Measurements from ENCODE around the gene FOLR1.
"Not testable (repeated sequence)": the region's sequence is repeated elsewhere in the genome, so short reads cannot be mapped to it uniquely, and the experiment has no call there.

FOLR1 gene

GRCh38 chr11:72189455-72190250 is 2.3 kb upstream of the FOLR1 start:
- Histone ChIP-seq H3K27me3 (ENCODE audit: insufficient read depth, low read length) (no peaks in the 10 kb centered on the region), H3K4me3 (ENCODE audit: low read length) (no peak overlapping the region), H3K9me3 (ENCODE audit: insufficient read depth, low read depth, low read length) (no peaks in the 10 kb centered on the region), H3K9ac (ENCODE audit: low read depth, low read length) (no peak overlapping the region), H3K4me1 (ENCODE audit: insufficient read depth, low read length) (no peaks in the 10 kb centered on the region), H3K36me3 (ENCODE audit: insufficient read depth, low read depth, low read length) (no peaks in the 10 kb centered on the region), H3K27ac (ENCODE audit: low read length) (no peak overlapping the region)

DNA sequence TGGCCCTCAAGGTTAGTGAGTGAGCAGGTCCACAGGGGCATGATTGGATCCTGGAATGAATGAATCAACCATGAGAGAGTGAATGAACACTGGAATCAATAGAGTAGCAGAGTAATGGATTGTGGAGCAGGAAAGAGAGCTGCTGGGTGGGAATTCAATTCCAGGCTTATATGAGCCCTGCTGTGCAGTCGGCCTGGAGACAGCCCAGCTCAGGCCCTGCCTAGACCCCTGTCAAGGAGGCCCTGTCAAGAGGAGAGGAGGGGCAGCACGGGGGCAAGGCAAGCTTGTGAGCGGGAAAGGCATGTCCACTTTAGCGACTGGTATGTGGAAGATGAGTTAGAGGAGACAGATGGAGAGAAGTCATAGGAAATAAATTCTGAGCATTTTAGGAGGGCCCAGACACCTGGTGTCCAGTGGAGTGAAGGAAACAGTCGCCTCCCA is 1.3 kb upstream of the FOLR1 start:
- Histone ChIP-seq H3K4me1 (ENCODE audit: insufficient read depth, low read length) (no peaks in the 10 kb centered on the region), H3K27ac (ENCODE audit: low read length) (no peak overlapping the region), H3K9ac (ENCODE audit: low read depth, low read length) (no peak overlapping the region), H3K4me3 (ENCODE audit: low read length) (no peak overlapping the region), H3K9me3 (ENCODE audit: insufficient read depth, low read depth, low read length) (no peaks in the 10 kb centered on the region), H3K36me3 (ENCODE audit: insufficient read depth, low read depth, low read length) (no peaks in the 10 kb centered on the region), H3K27me3 (ENCODE audit: insufficient read depth, low read length) (no peaks in the 10 kb centered on the region)

- no peak overlapping the region for H3K9ac ChIP-seq (ENCODE audit: low read depth, low read length)
These were observed 3.8 kb downstream of the FOLR1 start for GRCh38 chr11:72195518-72196270.

GRCh38 chr11:72201445-72201844 is 9.5 kb downstream of the FOLR1 start:
- H3K4me1 ChIP-seq (ENCODE audit: insufficient read depth, low read length); H3K27me3 ChIP-seq (ENCODE audit: insufficient read depth, low read length); H3K4me3 ChIP-seq (ENCODE audit: low read length); H3K27ac ChIP-seq (ENCODE audit: low read length); H3K9ac ChIP-seq (ENCODE audit: low read depth, low read length); H3K9me3 ChIP-seq (ENCODE audit: insufficient read depth, low read depth, low read length); H3K36me3 ChIP-seq (ENCODE audit: insufficient read depth, low read depth, low read length): not testable (repeated sequence)

More at GRCh38 chr11:72195518-72196270, 3.8 kb downstream of the FOLR1 start:
- H3K4me3 ChIP-seq (ENCODE audit: low read length): no peak overlapping the region
- H3K27ac ChIP-seq (ENCODE audit: low read length): no peak overlapping the region
- no peaks in the 10 kb centered on the region for H3K27me3 ChIP-seq (ENCODE audit: insufficient read depth, low read length)
- no peaks in the 10 kb centered on the region for H3K36me3 ChIP-seq (ENCODE audit: insufficient read depth, low read depth, low read length)
- H3K9me3 ChIP-seq (ENCODE audit: insufficient read depth, low read depth, low read length): no peaks in the 10 kb centered on the region
- no peaks in the 10 kb centered on the region for H3K4me1 ChIP-seq (ENCODE audit: insufficient read depth, low read length)

GRCh38 chr11:72202571-72202970 is 10.6 kb downstream of the FOLR1 start:
- no peaks in the 10 kb centered on the region for H3K9me3 ChIP-seq (ENCODE audit: insufficient read depth, low read depth, low read length)
- no peaks in the 10 kb centered on the region for H3K36me3 ChIP-seq (ENCODE audit: insufficient read depth, low read depth, low read length)
- no peak overlapping the region for H3K9ac ChIP-seq (ENCODE audit: low read depth, low read length)
- H3K4me1 ChIP-seq (ENCODE audit: insufficient read depth, low read length): no peaks in the 10 kb centered on the region
- H3K4me3 ChIP-seq (ENCODE audit: low read length): no peak overlapping the region
- H3K27ac ChIP-seq (ENCODE audit: low read length): no peak overlapping the region
- H3K27me3 ChIP-seq (ENCODE audit: insufficient read depth, low read length): no peaks in the 10 kb centered on the region

GRCh38 chr11:72203163-72203562 is 11.2 kb downstream of the FOLR1 start:
- Histone ChIP-seq H3K4me1 (ENCODE audit: insufficient read depth, low read length) (no peaks in the 10 kb centered on the region), H3K9ac (ENCODE audit: low read depth, low read length) (no peak overlapping the region), H3K36me3 (ENCODE audit: insufficient read depth, low read depth, low read length) (no peaks in the 10 kb centered on the region), H3K27ac (ENCODE audit: low read length) (no peak overlapping the region), H3K9me3 (ENCODE audit: insufficient read depth, low read depth, low read length) (no peaks in the 10 kb centered on the region), H3K27me3 (ENCODE audit: insufficient read depth, low read length) (no peaks in the 10 kb centered on the region), H3K4me3 (ENCODE audit: low read length) (no peak overlapping the region)

DNA sequence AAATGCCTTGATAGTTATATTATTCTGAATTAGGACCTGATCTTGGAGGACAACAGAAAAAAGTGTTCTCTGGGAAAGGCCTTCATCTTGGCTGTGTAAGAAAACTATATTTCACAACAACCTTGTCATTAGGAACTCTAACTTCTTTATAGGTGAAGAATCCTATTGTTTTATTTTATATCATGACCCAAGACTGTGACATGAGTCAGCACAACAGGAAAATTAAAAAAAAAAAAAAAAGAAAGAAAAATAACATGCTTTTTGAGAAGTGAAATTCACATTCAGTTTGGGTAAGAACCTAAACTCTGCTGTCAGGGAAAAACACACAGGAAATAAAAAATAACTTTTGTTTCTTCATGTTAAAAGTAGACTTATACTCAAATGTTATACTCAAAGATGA is 12.9 kb downstream of the FOLR1 start:
- Histone ChIP-seq H3K27me3 (ENCODE audit: insufficient read depth, low read length) (no peaks in the 10 kb centered on the region), H3K36me3 (ENCODE audit: insufficient read depth, low read depth, low read length) (no peaks in the 10 kb centered on the region), H3K4me1 (ENCODE audit: insufficient read depth, low read length) (no peaks in the 10 kb centered on the region), H3K9me3 (ENCODE audit: insufficient read depth, low read depth, low read length) (no peaks in the 10 kb centered on the region), H3K27ac (ENCODE audit: low read length) (no peak overlapping the region), H3K4me3 (ENCODE audit: low read length) (no peak overlapping the region), H3K9ac (ENCODE audit: low read depth, low read length) (no peak overlapping the region)

DNA sequence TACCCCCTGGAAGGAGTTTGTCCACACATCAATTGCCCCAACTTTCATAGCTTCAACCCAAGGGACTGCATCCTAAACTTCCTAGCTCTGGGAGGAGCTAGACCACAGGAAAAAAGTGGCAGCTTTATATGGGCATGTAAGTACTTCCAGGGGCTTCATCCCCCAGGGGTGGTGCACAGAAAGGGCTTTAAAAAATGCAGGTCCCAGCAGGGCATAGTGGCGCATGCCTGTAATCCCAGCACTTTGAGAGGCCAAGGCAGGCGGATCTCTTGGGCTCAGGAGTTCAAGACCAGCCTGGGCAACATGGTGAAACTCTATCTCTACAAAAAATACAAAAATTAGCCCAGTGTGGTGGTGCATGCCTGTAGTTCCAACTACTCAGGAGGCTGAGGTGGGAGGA is 14.9 kb downstream of the FOLR1 start:
- H3K36me3 ChIP-seq (ENCODE audit: insufficient read depth, low read depth, low read length); H3K9me3 ChIP-seq (ENCODE audit: insufficient read depth, low read depth, low read length); H3K9ac ChIP-seq (ENCODE audit: low read depth, low read length); H3K4me1 ChIP-seq (ENCODE audit: insufficient read depth, low read length); H3K27ac ChIP-seq (ENCODE audit: low read length); H3K27me3 ChIP-seq (ENCODE audit: insufficient read depth, low read length); H3K4me3 ChIP-seq (ENCODE audit: low read length): not testable (repeated sequence)

- H3K27me3 ChIP-seq (ENCODE audit: insufficient read depth, low read length): no peaks in the 10 kb centered on the region
- H3K9me3 ChIP-seq (ENCODE audit: insufficient read depth, low read depth, low read length): no peaks in the 10 kb centered on the region
- no peak overlapping the region for H3K27ac ChIP-seq (ENCODE audit: low read length)
- no peak overlapping the region for H3K9ac ChIP-seq (ENCODE audit: low read depth, low read length)
- H3K4me3 ChIP-seq (ENCODE audit: low read length): no peak overlapping the region
- no peaks in the 10 kb centered on the region for H3K4me1 ChIP-seq (ENCODE audit: insufficient read depth, low read length)
- no peaks in the 10 kb centered on the region for H3K36me3 ChIP-seq (ENCODE audit: insufficient read depth, low read depth, low read length)
These were observed 16.3 kb downstream of the FOLR1 start for GRCh38 chr11:72208281-72208680.

DNA sequence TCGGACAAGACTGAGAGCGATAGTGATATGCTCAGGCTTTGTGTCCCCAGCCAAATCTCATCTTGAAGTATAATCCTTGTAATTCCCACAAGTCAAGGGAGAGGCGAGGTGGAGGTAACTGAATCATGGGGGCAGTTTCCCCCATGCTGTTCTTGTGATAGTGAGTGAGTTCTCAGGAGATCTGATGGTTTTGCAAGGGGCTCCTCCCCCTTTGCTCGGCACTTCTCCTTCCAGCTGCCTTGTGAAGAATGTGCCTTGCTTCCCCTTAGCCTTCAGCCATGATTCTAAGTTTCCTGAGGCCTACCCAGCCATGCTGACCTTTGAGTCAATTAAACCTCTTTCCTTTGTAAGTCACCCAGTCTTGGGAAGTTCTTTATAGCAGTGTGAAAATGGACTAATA is 17.2 kb downstream of the FOLR1 start:
- Histone ChIP-seq H3K27ac (ENCODE audit: low read length) (no peak overlapping the region), H3K36me3 (ENCODE audit: insufficient read depth, low read depth, low read length) (no peaks in the 10 kb centered on the region), H3K9ac (ENCODE audit: low read depth, low read length) (no peak overlapping the region), H3K9me3 (ENCODE audit: insufficient read depth, low read depth, low read length) (no peaks in the 10 kb centered on the region), H3K4me1 (ENCODE audit: insufficient read depth, low read length) (no peaks in the 10 kb centered on the region), H3K4me3 (ENCODE audit: low read length) (no peak overlapping the region), H3K27me3 (ENCODE audit: insufficient read depth, low read length) (no peaks in the 10 kb centered on the region; the same call in 1 of the 2 replicates)

GRCh38 chr11:72216638-72217037 is 24.7 kb downstream of the FOLR1 start, which contains the start of gene FOLR2:
Gene FOLR2, plus strand, starts transcription at chr11:72216794. Its CDS starts 1,791 bp downstream, at chr11:72218585.
- no peak within 1 kb of the TSS for H3K9ac ChIP-seq (ENCODE audit: low read depth, low read length)
- H3K27ac ChIP-seq (ENCODE audit: low read length): no peak within 1 kb of the TSS
- no peaks in the 10 kb centered on the region for H3K9me3 ChIP-seq (ENCODE audit: insufficient read depth, low read depth, low read length)
- H3K4me1 ChIP-seq (ENCODE audit: insufficient read depth, low read length): no peaks in the 10 kb centered on the region
- no peak within 1 kb of the TSS for H3K4me3 ChIP-seq (ENCODE audit: low read length)
- no peaks in the 10 kb centered on the region for H3K36me3 ChIP-seq (ENCODE audit: insufficient read depth, low read depth, low read length)
- peaks cover 4% of the 10 kb centered on the region; the same call in 1 of the 2 replicates for H3K27me3 ChIP-seq (ENCODE audit: insufficient read depth, low read length)

- H3K4me1 ChIP-seq (ENCODE audit: insufficient read depth, low read length): peaks cover 9% of the 10 kb centered on the region
- H3K4me3 ChIP-seq (ENCODE audit: low read length): no peak overlapping the region
- no peaks in the 10 kb centered on the region for H3K9me3 ChIP-seq (ENCODE audit: insufficient read depth, low read depth, low read length)
- peaks cover 4% of the 10 kb centered on the region; the same call in 1 of the 2 replicates for H3K27me3 ChIP-seq (ENCODE audit: insufficient read depth, low read length)
- no peak overlapping the region for H3K9ac ChIP-seq (ENCODE audit: low read depth, low read length)
- no peak overlapping the region for H3K27ac ChIP-seq (ENCODE audit: low read length)
- no peaks in the 10 kb centered on the region for H3K36me3 ChIP-seq (ENCODE audit: insufficient read depth, low read depth, low read length)
These were observed 25.9 kb downstream of the FOLR1 start for GRCh38 chr11:72217841-72218240.
